Thyroid gland (tissue), 4 donors: ENCODE results near the gene RAB3D.

ENCODE experiments used
- CTCF ChIP-seq, 6 experiments: fragments of 200-600 bp in 3 of 6; fragments of 450-650 bp in 3 of 6; sonication (generic) in 3 of 6; IDR thresholded peaks; one replicate each; pipeline ENCODE4 v1.5.1; 2016 to 2019; ENCODE audit warnings: antibody characterized with exemption in 6 of 6, mild to moderate bottlenecking in 2 of 6, inconsistent platforms in 1 of 6, moderate library complexity in 1 of 6
- POLR2A ChIP-seq, 2 donors: fragments of 450-650 bp; IDR thresholded peaks; one replicate each; pipeline ENCODE4 v1.6.1; 2017; ENCODE audit warnings: antibody characterized with exemption in 2 of 2, mild to moderate bottlenecking in 2 of 2, moderate library complexity in 1 of 2

DNA sequence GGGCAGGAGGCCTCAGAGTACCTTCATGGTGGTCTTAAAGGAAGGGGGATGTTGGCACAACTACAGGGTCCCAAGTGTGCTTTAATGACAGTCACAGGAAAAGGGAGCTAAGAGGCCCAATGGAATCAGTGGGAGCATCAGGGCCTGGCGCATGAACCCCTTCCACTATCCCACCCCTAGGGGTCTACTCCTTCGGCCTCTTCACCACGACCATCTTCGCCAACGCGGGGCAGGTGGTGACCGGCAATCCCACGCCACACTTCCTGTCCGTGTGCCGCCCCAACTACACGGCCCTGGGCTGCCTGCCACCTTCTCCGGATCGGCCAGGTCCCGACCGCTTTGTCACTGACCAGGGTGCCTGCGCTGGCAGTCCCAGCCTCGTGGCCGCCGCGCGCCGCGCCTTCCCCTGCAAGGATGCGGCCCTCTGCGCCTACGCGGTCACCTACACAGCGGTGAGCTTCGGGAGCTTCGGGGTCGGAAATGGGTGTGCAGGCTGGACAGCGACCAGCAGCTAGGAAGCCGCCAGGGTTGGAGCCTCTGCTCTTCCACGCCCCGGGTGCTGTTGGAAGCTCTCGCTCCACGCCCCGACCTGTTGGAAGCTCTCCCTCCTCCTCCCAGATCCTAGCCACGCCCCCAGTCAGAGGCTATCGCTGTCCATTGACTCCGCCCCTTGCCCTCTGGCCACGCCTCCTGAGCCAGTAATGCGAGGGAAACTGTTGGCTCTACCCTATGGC, 21.7 kb upstream of the RAB3D start:
- no peak for TF ChIP-seq POLR2A (IDR thresholded peaks at IDR 0.05)
- no peak for TF ChIP-seq CTCF (IDR thresholded peaks at IDR 0.05)
